OCI-LY7 (cell line): ENCODE data around the gene PRR12.

Experiments
- EZH2phosphoT487 ChIP-seq: fragments of 200-600 bp; sonication (generic); IDR thresholded peaks from 2 replicates; pipeline ENCODE4 v1.6.1; 2018; ENCODE audit warnings: low read depth, borderline replicate concordance, mild to moderate bottlenecking, mixed run types, antibody characterized with exemption, low read length, moderate library complexity, mixed read lengths
- TF ChIP-seq, protein P1 (sequence below): fragments of 200-600 bp; sonication (generic); conservative IDR thresholded peaks from 2 replicates; pipeline ENCODE4 v1.5.1; 2014; ENCODE audit warnings: mild to moderate bottlenecking, antibody characterized with exemption, low read length, moderate library complexity, mixed read lengths

DNA sequence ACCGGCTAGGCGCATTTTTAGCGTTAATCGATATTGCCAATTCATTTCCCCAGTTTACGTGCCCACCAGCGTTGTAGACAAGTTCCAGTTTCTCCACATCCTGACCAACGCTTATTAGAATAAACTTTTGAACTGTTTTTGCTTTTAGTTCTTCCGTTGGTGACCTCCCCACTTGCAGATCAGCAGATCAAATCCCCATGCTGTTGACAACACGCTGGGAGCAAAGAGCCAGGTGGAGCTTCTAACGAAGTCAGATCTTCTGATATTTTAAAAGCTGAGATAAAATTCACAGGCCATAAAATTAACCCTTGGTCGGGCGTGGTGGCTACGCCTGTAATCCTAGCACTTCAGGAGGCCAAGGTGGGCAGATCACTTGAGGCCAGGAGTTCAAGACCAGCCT, 41.9 kb upstream of the PRR12 start:
- TF ChIP-seq, protein P1, sequence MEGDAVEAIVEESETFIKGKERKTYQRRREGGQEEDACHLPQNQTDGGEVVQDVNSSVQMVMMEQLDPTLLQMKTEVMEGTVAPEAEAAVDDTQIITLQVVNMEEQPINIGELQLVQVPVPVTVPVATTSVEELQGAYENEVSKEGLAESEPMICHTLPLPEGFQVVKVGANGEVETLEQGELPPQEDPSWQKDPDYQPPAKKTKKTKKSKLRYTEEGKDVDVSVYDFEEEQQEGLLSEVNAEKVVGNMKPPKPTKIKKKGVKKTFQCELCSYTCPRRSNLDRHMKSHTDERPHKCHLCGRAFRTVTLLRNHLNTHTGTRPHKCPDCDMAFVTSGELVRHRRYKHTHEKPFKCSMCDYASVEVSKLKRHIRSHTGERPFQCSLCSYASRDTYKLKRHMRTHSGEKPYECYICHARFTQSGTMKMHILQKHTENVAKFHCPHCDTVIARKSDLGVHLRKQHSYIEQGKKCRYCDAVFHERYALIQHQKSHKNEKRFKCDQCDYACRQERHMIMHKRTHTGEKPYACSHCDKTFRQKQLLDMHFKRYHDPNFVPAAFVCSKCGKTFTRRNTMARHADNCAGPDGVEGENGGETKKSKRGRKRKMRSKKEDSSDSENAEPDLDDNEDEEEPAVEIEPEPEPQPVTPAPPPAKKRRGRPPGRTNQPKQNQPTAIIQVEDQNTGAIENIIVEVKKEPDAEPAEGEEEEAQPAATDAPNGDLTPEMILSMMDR: no peak
- no peak for TF ChIP-seq EZH2phosphoT487
